ENCODE data around the gene NATD1.
"Not testable (repeated sequence)": the region's sequence is repeated elsewhere in the genome, so short reads cannot be mapped to it uniquely, and the experiment has no call there.

The NATD1 gene

GRCh38 chr17:21228845-21229244, 24.4 kb downstream of the NATD1 start:
- Mint-ChIP-seq H3K27ac (no peak overlapping the region), H3K9me3 (ENCODE audit: low read depth) (peaks cover 8% of the 10 kb centered on the region), H3K4me3 (no peak overlapping the region), H3K27me3 (no peaks in the 10 kb centered on the region), H3K4me1 (ENCODE audit: low read depth) (no peaks in the 10 kb centered on the region), H3K36me3 (peaks cover 8% of the 10 kb centered on the region)

- Mint-ChIP-seq H3K4me3 (no peak overlapping the region), H3K27me3 (no peaks in the 10 kb centered on the region), H3K27ac (no peak overlapping the region), H3K4me1 (ENCODE audit: low read depth) (no peaks in the 10 kb centered on the region), H3K36me3 (peaks cover 8% of the 10 kb centered on the region), H3K9me3 (ENCODE audit: low read depth) (peaks cover 8% of the 10 kb centered on the region)
Observed at GRCh38 chr17:21228111-21228510, 25.1 kb downstream of the NATD1 start.

GRCh38 chr17:21227277-21227676, 25.9 kb downstream of the NATD1 start:
- not testable (repeated sequence) for H3K9me3 Mint-ChIP-seq (ENCODE audit: low read depth); H3K4me1 Mint-ChIP-seq (ENCODE audit: low read depth); H3K4me3 Mint-ChIP-seq; H3K36me3 Mint-ChIP-seq; H3K27ac Mint-ChIP-seq; H3K27me3 Mint-ChIP-seq

GRCh38 chr17:21223086-21223485, 30.1 kb downstream of the NATD1 start:
- Mint-ChIP-seq H3K27me3 (no peaks in the 10 kb centered on the region), H3K36me3 (peaks cover 8% of the 10 kb centered on the region), H3K9me3 (ENCODE audit: low read depth) (no peaks in the 10 kb centered on the region), H3K4me1 (ENCODE audit: low read depth) (peaks cover 3% of the 10 kb centered on the region), H3K4me3 (no peak overlapping the region), H3K27ac (no peak overlapping the region)

DNA sequence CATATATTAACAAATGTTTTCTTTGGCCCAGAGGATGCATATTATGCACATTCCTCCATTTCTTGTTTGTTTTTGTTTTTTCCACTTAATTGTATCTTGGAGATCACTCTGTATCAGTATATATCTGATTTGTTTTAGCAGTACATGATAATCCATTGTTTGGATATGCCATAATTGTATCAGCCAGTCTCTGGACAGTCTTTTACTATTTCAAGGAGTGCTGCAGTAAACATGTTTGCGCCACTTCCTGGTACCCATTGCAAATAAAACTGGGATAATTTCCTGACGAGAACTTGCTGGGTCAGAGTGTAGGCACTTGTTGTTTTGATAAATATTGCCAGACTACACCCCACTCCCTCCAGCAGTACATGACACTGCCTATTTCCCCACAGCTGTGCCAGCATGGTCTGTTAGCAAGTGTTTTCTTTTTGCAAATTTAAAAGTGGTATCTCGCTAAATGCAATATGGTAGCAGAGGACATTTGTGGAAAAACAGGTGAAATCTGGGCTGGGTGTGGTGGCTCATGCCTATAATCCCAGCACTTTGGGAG, 34.3 kb downstream of the NATD1 start:
- Mint-ChIP-seq H3K27me3 (no peaks in the 10 kb centered on the region), H3K4me3 (no peak overlapping the region), H3K36me3 (peaks cover 13% of the 10 kb centered on the region), H3K27ac (no peak overlapping the region), H3K9me3 (ENCODE audit: low read depth) (no peaks in the 10 kb centered on the region), H3K4me1 (ENCODE audit: low read depth) (peaks cover 29% of the 10 kb centered on the region)

DNA sequence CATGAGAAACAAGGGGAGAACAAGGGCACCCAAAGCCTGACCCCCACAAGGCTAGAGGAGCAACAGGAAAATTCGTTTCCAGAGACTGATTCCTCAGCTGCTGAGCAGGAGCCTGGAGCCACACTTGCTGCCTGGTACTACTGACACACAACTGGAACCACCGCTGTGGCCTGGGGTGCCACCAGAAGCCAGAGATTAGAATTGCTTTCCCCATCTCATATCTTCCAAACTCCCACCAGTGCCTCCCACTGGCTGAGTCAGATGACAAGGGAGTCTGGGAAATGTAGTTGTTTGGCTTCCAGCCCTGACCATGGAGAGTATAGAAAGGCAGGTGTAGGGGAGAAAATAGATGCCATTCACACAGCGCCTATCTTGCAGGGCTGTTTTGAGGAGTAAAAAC, 35.1 kb downstream of the NATD1 start:
- Mint-ChIP-seq H3K9me3 (ENCODE audit: low read depth) (no peaks in the 10 kb centered on the region), H3K4me1 (ENCODE audit: low read depth) (peaks cover 29% of the 10 kb centered on the region), H3K36me3 (peaks cover 13% of the 10 kb centered on the region), H3K4me3 (no peak overlapping the region), H3K27ac (peak overlapping the region; percentile 25), H3K27me3 (no peaks in the 10 kb centered on the region)

- Mint-ChIP-seq H3K27ac (no peak overlapping the region), H3K36me3 (peaks cover 10% of the 10 kb centered on the region), H3K4me1 (ENCODE audit: low read depth) (peaks cover 35% of the 10 kb centered on the region), H3K4me3 (no peak overlapping the region), H3K9me3 (ENCODE audit: low read depth) (no peaks in the 10 kb centered on the region), H3K27me3 (no peaks in the 10 kb centered on the region)
Observed at GRCh38 chr17:21217346-21217745, 35.9 kb downstream of the NATD1 start.

DNA sequence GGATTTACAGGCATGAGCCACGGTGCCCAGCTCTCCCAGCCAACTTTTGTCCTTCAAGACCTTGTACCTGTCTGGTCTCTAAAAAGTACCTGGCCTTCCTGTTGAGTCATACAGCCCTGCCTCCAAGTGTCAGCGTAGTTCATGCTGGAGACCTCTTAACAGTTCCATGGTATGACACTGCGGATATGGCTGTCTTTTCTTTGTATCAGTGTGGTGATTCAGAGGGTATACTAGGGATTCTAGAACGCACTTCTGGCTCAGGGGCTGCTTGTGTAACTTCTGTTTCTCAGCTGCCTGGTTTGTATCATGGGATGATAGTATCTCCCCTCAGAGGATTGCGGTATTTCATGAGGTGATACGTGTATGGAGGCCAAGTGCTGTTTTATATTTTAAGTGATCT, 37.3 kb downstream of the NATD1 start:
- Mint-ChIP-seq H3K4me3 (peak overlapping the region; percentile 89), H3K27me3 (no peaks in the 10 kb centered on the region), H3K9me3 (ENCODE audit: low read depth) (no peaks in the 10 kb centered on the region), H3K27ac (peak overlapping the region; percentile 91), H3K36me3 (peaks cover 5% of the 10 kb centered on the region), H3K4me1 (ENCODE audit: low read depth) (peaks cover 47% of the 10 kb centered on the region)

GRCh38 chr17:21214777-21215541, 38.3 kb downstream of the NATD1 start:
- Mint-ChIP-seq H3K4me1 (ENCODE audit: low read depth) (peaks cover 56% of the 10 kb centered on the region), H3K27me3 (no peaks in the 10 kb centered on the region), H3K36me3 (peaks cover 5% of the 10 kb centered on the region), H3K4me3 (peak overlapping the region; percentile 89), H3K9me3 (ENCODE audit: low read depth) (no peaks in the 10 kb centered on the region), H3K27ac (peak overlapping the region; percentile 91)

GRCh38 chr17:21214015-21214776, 39.0 kb downstream of the NATD1 start, which contains the start of gene TMEM11:
Gene TMEM11 (minus strand): TSS chr17:21214161. CDS start chr17:21214152, 9 bp downstream.
- H3K4me1 Mint-ChIP-seq (ENCODE audit: low read depth), result peaks cover 58% of the 10 kb centered on the region
- peak within 1 kb of the TSS; percentile 91 for H3K27ac Mint-ChIP-seq
- peaks cover 5% of the 10 kb centered on the region for H3K36me3 Mint-ChIP-seq
- H3K27me3 Mint-ChIP-seq, result no peaks in the 10 kb centered on the region
- H3K4me3 Mint-ChIP-seq, result peak within 1 kb of the TSS; percentile 96
- H3K9me3 Mint-ChIP-seq (ENCODE audit: low read depth), result no peaks in the 10 kb centered on the region

- Mint-ChIP-seq H3K36me3 (peaks cover 5% of the 10 kb centered on the region), H3K4me1 (ENCODE audit: low read depth) (peaks cover 57% of the 10 kb centered on the region), H3K9me3 (ENCODE audit: low read depth) (no peaks in the 10 kb centered on the region), H3K4me3 (peak overlapping the region; percentile 96), H3K27ac (peak overlapping the region; percentile 91), H3K27me3 (no peaks in the 10 kb centered on the region)
Observed at GRCh38 chr17:21213638-21214014, 39.6 kb downstream of the NATD1 start.

DNA sequence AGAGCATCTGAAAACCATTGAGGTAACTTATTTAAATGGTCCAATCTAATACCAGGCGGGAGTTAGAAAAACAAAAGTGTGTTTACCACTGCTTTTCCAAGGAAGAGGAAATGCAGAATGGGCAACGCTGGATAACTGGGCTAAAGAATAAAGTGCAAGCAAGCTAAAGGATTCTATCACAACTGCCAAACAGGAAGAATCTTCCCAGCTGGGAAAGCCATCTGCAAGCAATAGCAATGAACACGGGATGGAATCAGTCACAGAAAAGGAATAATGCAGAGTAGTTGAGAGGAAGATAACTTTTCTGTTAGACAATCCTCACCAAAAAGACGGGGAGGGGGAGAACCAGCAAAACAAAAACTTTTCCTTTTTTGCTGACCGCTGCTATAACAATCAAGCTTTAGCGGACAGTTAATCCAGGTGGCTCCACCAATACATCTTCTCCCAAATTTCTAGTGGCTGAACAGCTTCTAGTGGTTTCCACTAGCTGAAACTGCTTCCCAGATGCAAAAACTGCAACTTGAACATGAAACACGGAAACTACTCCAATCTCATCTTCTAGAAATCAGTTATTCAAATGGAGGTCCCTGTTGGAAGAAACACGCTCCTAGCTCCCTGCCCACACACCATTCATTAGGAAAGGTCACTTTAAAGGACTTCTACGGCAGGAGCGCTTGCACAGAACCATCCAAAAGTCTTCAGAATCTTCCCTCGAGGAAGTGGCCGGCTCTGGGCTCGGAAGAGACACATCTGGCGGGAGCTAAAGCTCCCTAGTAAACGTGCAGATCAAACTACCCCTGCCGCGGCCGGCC, 40.2 kb downstream of the NATD1 start:
- Mint-ChIP-seq H3K4me1 (ENCODE audit: low read depth) (peaks cover 59% of the 10 kb centered on the region), H3K9me3 (ENCODE audit: low read depth) (no peaks in the 10 kb centered on the region), H3K27ac (peak overlapping the region; percentile 91), H3K36me3 (peaks cover 5% of the 10 kb centered on the region), H3K4me3 (peak overlapping the region; percentile 96), H3K27me3 (no peaks in the 10 kb centered on the region)

GRCh38 chr17:21211825-21212479, 41.3 kb downstream of the NATD1 start:
- H3K4me3 Mint-ChIP-seq, result peak overlapping the region; percentile 96
- peaks cover 3% of the 10 kb centered on the region for H3K36me3 Mint-ChIP-seq
- H3K27ac Mint-ChIP-seq, result peak overlapping the region; percentile 34
- peaks cover 52% of the 10 kb centered on the region for H3K4me1 Mint-ChIP-seq (ENCODE audit: low read depth)
- H3K9me3 Mint-ChIP-seq (ENCODE audit: low read depth), result no peaks in the 10 kb centered on the region
- no peaks in the 10 kb centered on the region for H3K27me3 Mint-ChIP-seq

- peaks cover 49% of the 10 kb centered on the region for H3K4me1 Mint-ChIP-seq (ENCODE audit: low read depth)
- no peaks in the 10 kb centered on the region for H3K27me3 Mint-ChIP-seq
- no peak overlapping the region for H3K4me3 Mint-ChIP-seq
- H3K27ac Mint-ChIP-seq, result no peak overlapping the region
- no peaks in the 10 kb centered on the region for H3K9me3 Mint-ChIP-seq (ENCODE audit: low read depth)
- H3K36me3 Mint-ChIP-seq, result peaks cover 2% of the 10 kb centered on the region
Observed at GRCh38 chr17:21210411-21211076, 42.7 kb downstream of the NATD1 start.

All from activated naive CD8-positive, alpha-beta T cell (primary cell).